HCT116 (cell line): ENCODE results near the gene SERINC4.
"Not testable (repeated sequence)": the region's sequence is repeated elsewhere in the genome, so short reads cannot be mapped to it uniquely, and the experiment has no call there.

Experiments used
- EZH2 ChIP-seq: fragments of 200-600 bp; sonication (generic); IDR thresholded peaks from 2 replicates; pipeline ENCODE4 v1.6.1; 2017; ENCODE audit warnings: antibody characterized with exemption, mixed run types
- POLR2A ChIP-seq: IDR thresholded peaks from 2 replicates; pipeline ENCODE4 v1.7.0; 2011; ENCODE audit warnings: borderline replicate concordance; ENCODE audit not compliant: insufficient read depth, insufficient read length; ENCODE audit errors: extremely low read depth
- TCF7L2 ChIP-seq: IDR thresholded peaks from 2 replicates; pipeline ENCODE4 v1.7.0; 2011; ENCODE audit warnings: borderline replicate concordance, inconsistent platforms; ENCODE audit not compliant: insufficient read depth, insufficient read length; ENCODE audit errors: extremely low read depth
- TF ChIP-seq, protein P1 (sequence below), 3 experiments: fragments of 200-600 bp in 1 of 3; sonication (generic) in 1 of 3; IDR thresholded peaks in 2 of 3; conservative IDR thresholded peaks in 1 of 3; 2 replicates each; pipeline ENCODE4 v1.5.1; 2012 to 2017; ENCODE audit warnings: low read depth in 2 of 3, low read length in 2 of 3, antibody characterized with exemption in 1 of 3, borderline replicate concordance in 1 of 3, control low read depth in 1 of 3, mild to moderate bottlenecking in 1 of 3, mixed read lengths in 1 of 3, mixed run types in 1 of 3, moderate library complexity in 1 of 3; ENCODE audit not compliant: insufficient read depth in 1 of 3

DNA sequence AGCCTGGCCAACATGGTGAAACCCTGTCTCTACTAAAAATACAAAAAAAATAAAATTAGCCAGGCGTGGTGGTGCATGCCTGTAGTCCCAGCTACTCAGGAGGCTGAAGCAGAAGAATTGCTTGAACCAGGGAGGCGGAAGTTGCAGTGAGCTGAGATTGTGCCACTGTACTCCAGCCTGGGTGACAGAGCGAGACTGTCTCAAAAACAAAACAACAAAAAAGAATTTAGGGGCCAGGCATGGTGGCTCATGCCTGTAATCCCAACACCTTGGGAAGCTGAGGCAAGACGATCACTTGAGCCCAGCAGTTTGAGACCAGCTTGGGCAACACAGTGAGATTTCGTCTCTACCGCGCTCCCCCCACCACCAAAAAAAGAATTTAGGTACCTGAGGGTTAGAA is 2.7 kb upstream of the SERINC4 start:
- not testable (repeated sequence) for TF ChIP-seq EZH2, TCF7L2, POLR2A
- TF ChIP-seq, protein P1, sequence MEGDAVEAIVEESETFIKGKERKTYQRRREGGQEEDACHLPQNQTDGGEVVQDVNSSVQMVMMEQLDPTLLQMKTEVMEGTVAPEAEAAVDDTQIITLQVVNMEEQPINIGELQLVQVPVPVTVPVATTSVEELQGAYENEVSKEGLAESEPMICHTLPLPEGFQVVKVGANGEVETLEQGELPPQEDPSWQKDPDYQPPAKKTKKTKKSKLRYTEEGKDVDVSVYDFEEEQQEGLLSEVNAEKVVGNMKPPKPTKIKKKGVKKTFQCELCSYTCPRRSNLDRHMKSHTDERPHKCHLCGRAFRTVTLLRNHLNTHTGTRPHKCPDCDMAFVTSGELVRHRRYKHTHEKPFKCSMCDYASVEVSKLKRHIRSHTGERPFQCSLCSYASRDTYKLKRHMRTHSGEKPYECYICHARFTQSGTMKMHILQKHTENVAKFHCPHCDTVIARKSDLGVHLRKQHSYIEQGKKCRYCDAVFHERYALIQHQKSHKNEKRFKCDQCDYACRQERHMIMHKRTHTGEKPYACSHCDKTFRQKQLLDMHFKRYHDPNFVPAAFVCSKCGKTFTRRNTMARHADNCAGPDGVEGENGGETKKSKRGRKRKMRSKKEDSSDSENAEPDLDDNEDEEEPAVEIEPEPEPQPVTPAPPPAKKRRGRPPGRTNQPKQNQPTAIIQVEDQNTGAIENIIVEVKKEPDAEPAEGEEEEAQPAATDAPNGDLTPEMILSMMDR (IDR thresholded peaks at IDR 0.05 in 2 of 3, conservative IDR thresholded peaks at IDR 0.05 in 1 of 3; ENCODE audit: borderline replicate concordance in 1 of 3, insufficient read depth in 1 of 3, low read depth in 2 of 3, low read length in 2 of 3) = not testable (repeated sequence)
